MV-4-11 (cell line): ENCODE measurements around the gene CREB3L1.
"Not testable (repeated sequence)": the region's sequence is repeated elsewhere in the genome, so short reads cannot be mapped to it uniquely, and the experiment has no call there.

Experiments
- DNase-seq: peaks from one replicate; lab custom pipeline; 2025; lab: John Stamatoyannopoulos, UW

CREB3L1 gene

GRCh38 chr11:46249103-46249937, 28.1 kb upstream of the CREB3L1 start:
- no peak for DNase-seq

- DNase-seq = no peak
Measured at GRCh38 chr11:46249938-46250744, 27.3 kb upstream of the CREB3L1 start.

- no peak for DNase-seq
Measured at GRCh38 chr11:46250745-46251052, 26.8 kb upstream of the CREB3L1 start.

- DNase-seq = no peak
Measured at GRCh38 chr11:46251954-46252353, 25.5 kb upstream of the CREB3L1 start.

GRCh38 chr11:46252373-46252914, 25.0 kb upstream of the CREB3L1 start:
- peak; percentile 26 for DNase-seq

GRCh38 chr11:46253258-46254132, 24.0 kb upstream of the CREB3L1 start:
- DNase-seq = no peak

- no peak for DNase-seq
Measured at GRCh38 chr11:46254133-46254491, 23.4 kb upstream of the CREB3L1 start.

GRCh38 chr11:46256540-46257001, 20.9 kb upstream of the CREB3L1 start:
- DNase-seq = no peak

- DNase-seq = not testable (repeated sequence)
Measured at GRCh38 chr11:46259347-46259746, 18.1 kb upstream of the CREB3L1 start.

- DNase-seq = no peak
Measured at GRCh38 chr11:46259971-46260560, 17.4 kb upstream of the CREB3L1 start.

GRCh38 chr11:46263120-46263519, 14.3 kb upstream of the CREB3L1 start:
- DNase-seq = peak; percentile 5

- DNase-seq = no peak
Measured at GRCh38 chr11:46264030-46264429, 13.4 kb upstream of the CREB3L1 start.

- no peak for DNase-seq
Measured at GRCh38 chr11:46264976-46265375, 12.5 kb upstream of the CREB3L1 start.

GRCh38 chr11:46265764-46266163, 11.7 kb upstream of the CREB3L1 start:
- no peak for DNase-seq

- DNase-seq = peak; percentile 28
Measured at GRCh38 chr11:46267930-46268329, 9.5 kb upstream of the CREB3L1 start.

- no peak for DNase-seq
Measured at GRCh38 chr11:46270684-46271083, 6.8 kb upstream of the CREB3L1 start.

GRCh38 chr11:46271407-46271806, 6.1 kb upstream of the CREB3L1 start:
- no peak for DNase-seq

GRCh38 chr11:46271875-46272815, 5.3 kb upstream of the CREB3L1 start:
- no peak for DNase-seq

GRCh38 chr11:46272816-46273427, 4.5 kb upstream of the CREB3L1 start:
- peak; percentile 66 for DNase-seq
